GM12878 (cell line): ENCODE data around the gene PALD1.

Experiments used
- CREM ChIP-seq: IDR thresholded peaks from 2 replicates; pipeline ENCODE4 v1.6.1; 2014; ENCODE audit warnings: antibody characterized with exemption, low read depth
- CTCF ChIP-seq, 3 experiments: IDR thresholded peaks in 2 of 3; conservative IDR thresholded peaks in 1 of 3; 2 replicates each; pipeline ENCODE4 v1.5.1; 2011; ENCODE audit warnings: low read depth in 3 of 3, low read length in 3 of 3, mild to moderate bottlenecking in 3 of 3, control low read depth in 2 of 3, moderate library complexity in 2 of 3, inconsistent platforms in 1 of 3, mixed read lengths in 1 of 3; ENCODE audit not compliant: control insufficient read depth in 2 of 3, insufficient read depth in 1 of 3; ENCODE audit errors: extremely low read depth in 1 of 3
- FOXK2 ChIP-seq: fragments of 450-650 bp; IDR thresholded peaks from 2 replicates; pipeline ENCODE4 v1.6.1; 2017; ENCODE audit warnings: mild to moderate bottlenecking, moderate library complexity
- FOXM1 ChIP-seq: IDR thresholded peaks from 2 replicates; pipeline ENCODE4 v1.6.1; 2012; ENCODE audit warnings: low read depth, mild to moderate bottlenecking, inconsistent platforms, low read length, moderate library complexity
- JUND ChIP-seq: IDR thresholded peaks from 2 replicates; pipeline ENCODE4 v1.6.1; 2012; ENCODE audit warnings: low read depth, mild to moderate bottlenecking, low read length, improper control_type of control experiment, moderate library complexity
- MYC ChIP-seq: IDR thresholded peaks from 2 replicates; pipeline ENCODE4 v1.6.1; 2011; ENCODE audit warnings: mild to moderate bottlenecking, low read length, moderate library complexity, inconsistent platforms; ENCODE audit not compliant: insufficient read depth, insufficient replicate concordance, insufficient read length, severe bottlenecking
- NFYB ChIP-seq: IDR thresholded peaks from 2 replicates; pipeline ENCODE4 v1.6.1; 2011; ENCODE audit warnings: low read depth, mild to moderate bottlenecking, low read length, improper control_type of control experiment, moderate library complexity; ENCODE audit not compliant: insufficient read depth
- NKRF ChIP-seq: fragments of 450-650 bp; conservative IDR thresholded peaks from 2 replicates; pipeline ENCODE4 v1.6.1; 2017; ENCODE audit warnings: mild to moderate bottlenecking, moderate library complexity
- NR2C2 ChIP-seq: IDR thresholded peaks from 2 replicates; pipeline ENCODE4 v1.6.1; 2011; ENCODE audit warnings: borderline replicate concordance, low read depth; ENCODE audit not compliant: control insufficient read depth, insufficient read length
- POLR2A ChIP-seq: IDR thresholded peaks from 2 replicates; pipeline ENCODE4 v1.6.1; 2011; ENCODE audit warnings: low read depth, mild to moderate bottlenecking, low read length
- YBX1 ChIP-seq: fragments of 450-650 bp; IDR thresholded peaks from 2 replicates; pipeline ENCODE4 v1.6.1; 2016; ENCODE audit warnings: antibody characterized with exemption
- ZBTB40 ChIP-seq: fragments of 450-650 bp; IDR thresholded peaks from 2 replicates; pipeline ENCODE4 v1.6.1; 2016; ENCODE audit warnings: mild to moderate bottlenecking, moderate library complexity, borderline replicate concordance

GRCh38 chr10:70550459-70550858, 71.9 kb downstream of the PALD1 start:
- no peak for TF ChIP-seq ZBTB40
- TF ChIP-seq YBX1: no peak
- no peak for TF ChIP-seq FOXK2
- TF ChIP-seq CREM: no peak
- TF ChIP-seq NKRF: no peak
- no peak for TF ChIP-seq MYC
- no peak for TF ChIP-seq POLR2A
- no peak for TF ChIP-seq JUND
- no peak for TF ChIP-seq CTCF (IDR thresholded peaks at IDR 0.05 in 2 of 3, conservative IDR thresholded peaks at IDR 0.05 in 1 of 3; ENCODE audit: control insufficient read depth in 2 of 3, extremely low read depth in 1 of 3, insufficient read depth in 1 of 3, low read depth in 3 of 3, low read length in 3 of 3)
- TF ChIP-seq NR2C2: no peak
- no peak for TF ChIP-seq NFYB
- TF ChIP-seq FOXM1: no peak
